Measurements from ENCODE around the gene GGA3. TPM values are rescaled to one million over a fixed set of nuclear protein-coding genes. Genes with fewer than 3 reads are reported as not detected.
"Not testable (repeated sequence)": the region's sequence is repeated elsewhere in the genome, so short reads cannot be mapped to it uniquely, and the experiment has no call there.

GGA3 gene
- total RNA-seq = 100 to 1,000 TPM; 105 to 107 TPM
- polyA plus RNA-seq = 10 to 100 TPM in 2 of 3 donors, 1 to 10 TPM in 1; 6.2 to 20.1 (median 14.7) TPM
- total RNA-seq = 84.4 to 138 (median 104) reads per million in 6 experiments

GRCh38 chr17:75261336-75262111 lies at the start of gene GGA3, which contains the start of gene MRPS7:
Gene GGA3, minus strand, starts transcription at chr17:75261606. Its CDS starts 19 bp downstream, at chr17:75261587.
Gene MRPS7, plus strand, starts transcription at chr17:75261879. Its CDS starts 22 bp downstream, at chr17:75261901.
- Mint-ChIP-seq H3K9me3 (no peaks in the 10 kb centered on the region), H3K27ac (peak within 1 kb of the TSS; percentile 100), H3K4me3 (peak within 1 kb of the TSS; percentile 91 to 99 (median 97)), H3K36me3 (peaks cover 0 to 47% (median 4%) of the 10 kb centered on the region in 3 donors), H3K27me3 (no peaks in the 10 kb centered on the region), H3K4me1 (peaks cover 29 to 65% (median 60%) of the 10 kb centered on the region in 4 donors)
- POLR2A ChIA-PET = interaction anchor here (0.6 to 5.8 kb wide), 29 partner anchors 10 to 968 kb away, joined by 3 to 128 read pairs (median 3); partner anchors contain the start of genes GRB2, JPT1, MIF4GD and MRPL58
- DNase-seq (peak; percentile 91 to 100 (median 95)), ATAC-seq (peak; percentile 91 to 94)

- no peak for DNase-seq
- Mint-ChIP-seq H3K27me3 (no peaks in the 10 kb centered on the region), H3K9me3 (no peaks in the 10 kb centered on the region), H3K36me3 (no peaks in the 10 kb centered on the region), H3K4me3 (no peak overlapping the region), H3K4me1 (peaks cover 6 to 31% (median 12%) of the 10 kb centered on the region in 4 donors), H3K27ac (peak overlapping the region in 4 of 10 donors; percentile 6 to 74 (median 41))
- POLR2A ChIA-PET = interaction anchor here (0.7 kb wide), 1 partner anchor 9 kb away, joined by 3 read pairs; no protein-coding TSS in a partner anchor
- no peak for ATAC-seq
Observed at GRCh38 chr17:75308732-75309629, 47.6 kb upstream of the GGA3 start.

- no peak for ATAC-seq
- no peak for DNase-seq
- Mint-ChIP-seq H3K4me1 (peaks cover 3 to 27% (median 8%) of the 10 kb centered on the region in 4 donors), H3K36me3 (no peaks in the 10 kb centered on the region), H3K9me3 (no peaks in the 10 kb centered on the region), H3K27me3 (no peaks in the 10 kb centered on the region), H3K4me3 (no peak overlapping the region), H3K27ac (peak overlapping the region in 5 of 10 donors; percentile 28 to 60 (median 36))
- POLR2A ChIA-PET = interaction anchor here (0.5 to 0.7 kb wide), 2 partner anchors 8 to 11 kb away, joined by 3 read pairs; no protein-coding TSS in a partner anchor
Observed at GRCh38 chr17:75307957-75308731, 46.7 kb upstream of the GGA3 start.

- POLR2A ChIA-PET = interaction anchor here (1.0 kb wide), 1 partner anchor 14 kb away, joined by 3 read pairs; no protein-coding TSS in a partner anchor
Observed at GRCh38 chr17:75301502-75302206, 40.2 kb upstream of the GGA3 start.

GRCh38 chr17:75301049-75301448 lies 39.6 kb upstream of the GGA3 start:
- no peaks in the 10 kb centered on the region for H3K27me3 Mint-ChIP-seq
- H3K27ac Mint-ChIP-seq = no peak overlapping the region
- ATAC-seq (no peak), DNase-seq (no peak)
- peaks cover 0 to 15% (median 1%) of the 10 kb centered on the region in 4 donors for H3K4me1 Mint-ChIP-seq
- peak overlapping the region in 1 of 10 donors; percentile 34 for H3K4me3 Mint-ChIP-seq
- POLR2A ChIA-PET = interaction anchor here (0.6 to 1.0 kb wide), 2 partner anchors 14 to 296 kb away, joined by 3 read pairs; no protein-coding TSS in a partner anchor
- H3K36me3 Mint-ChIP-seq = no peaks in the 10 kb centered on the region
- H3K9me3 Mint-ChIP-seq = no peaks in the 10 kb centered on the region

More at GRCh38 chr17:75301502-75302206, 40.2 kb upstream of the GGA3 start:
- Mint-ChIP-seq H3K9me3 (no peaks in the 10 kb centered on the region), H3K27me3 (no peaks in the 10 kb centered on the region), H3K4me1 (peaks cover 0 to 17% (median 1%) of the 10 kb centered on the region in 4 donors), H3K4me3 (no peak overlapping the region), H3K27ac (no peak overlapping the region), H3K36me3 (no peaks in the 10 kb centered on the region)
- DNase-seq (no peak), ATAC-seq (no peak)

- peaks cover 0 to 18% (median 1%) of the 10 kb centered on the region in 4 donors for H3K4me1 Mint-ChIP-seq
- POLR2A ChIA-PET = interaction anchor here (0.6 kb wide), 1 partner anchor 296 kb away, joined by 3 read pairs; no protein-coding TSS in a partner anchor
- no peaks in the 10 kb centered on the region for H3K27me3 Mint-ChIP-seq
- no peak for DNase-seq
- no peaks in the 10 kb centered on the region for H3K9me3 Mint-ChIP-seq
- no peak overlapping the region for H3K27ac Mint-ChIP-seq
- no peaks in the 10 kb centered on the region for H3K36me3 Mint-ChIP-seq
- ATAC-seq = no peak
- H3K4me3 Mint-ChIP-seq = no peak overlapping the region
Observed at GRCh38 chr17:75300280-75300679, 38.9 kb upstream of the GGA3 start.

GRCh38 chr17:75295201-75296158 lies 34.1 kb upstream of the GGA3 start:
- Mint-ChIP-seq H3K4me1 (peaks cover 0 to 21% (median 0%) of the 10 kb centered on the region in 4 donors), H3K4me3 (peak overlapping the region in 1 of 10 donors; percentile 61), H3K27ac (peak overlapping the region in 4 of 10 donors; percentile 12 to 82 (median 49)), H3K36me3 (no peaks in the 10 kb centered on the region), H3K27me3 (no peaks in the 10 kb centered on the region), H3K9me3 (no peaks in the 10 kb centered on the region)
- POLR2A ChIA-PET = interaction anchor here (1.2 to 1.4 kb wide), 2 partner anchors 50 to 114 kb away, joined by 3 to 4 read pairs; no protein-coding TSS in a partner anchor
- ATAC-seq = peak in 1 of 2 donors; percentile 49
- DNase-seq = peak in 1 of 10 donors; percentile 18

GRCh38 chr17:75292810-75293448 lies 31.5 kb upstream of the GGA3 start:
- H3K27me3 Mint-ChIP-seq, DNase-seq, H3K36me3 Mint-ChIP-seq, H3K9me3 Mint-ChIP-seq, ATAC-seq, H3K4me3 Mint-ChIP-seq: not testable (repeated sequence)
- POLR2A ChIA-PET = interaction anchor here (0.7 to 1.2 kb wide), 3 partner anchors 22 to 826 kb away, joined by 3 to 6 read pairs (median 3); partner anchors contain the start of genes CD300A and MIF4GD
- Mint-ChIP-seq H3K27ac (peak overlapping the region in 3 of 10 donors; percentile 5 to 98 (median 31)), H3K4me1 (peaks cover 10 to 36% (median 14%) of the 10 kb centered on the region in 4 donors)

- peak overlapping the region; percentile 95 to 100 (median 100) for H3K4me3 Mint-ChIP-seq
- no peaks in the 10 kb centered on the region for H3K9me3 Mint-ChIP-seq
- POLR2A ChIA-PET = interaction anchor here (0.6 to 3.3 kb wide), 26 partner anchors 9 to 565 kb away, joined by 3 to 127 read pairs (median 5); partner anchors contain the start of genes GGA3, GRB2, JPT1 and MIF4GD
- peaks cover 10 to 26% (median 19%) of the 10 kb centered on the region in 4 donors for H3K4me1 Mint-ChIP-seq
- H3K36me3 Mint-ChIP-seq = peaks cover 0 to 3% (median 2%) of the 10 kb centered on the region in 3 donors
- DNase-seq (peak in 8 of 10 donors; percentile 33 to 82 (median 62)), ATAC-seq (peak; percentile 9 to 38)
- peak overlapping the region; percentile 98 to 100 (median 100) for H3K27ac Mint-ChIP-seq
- H3K27me3 Mint-ChIP-seq = no peaks in the 10 kb centered on the region
Observed at GRCh38 chr17:75289832-75290337, 28.5 kb upstream of the GGA3 start.

Measured in naive thymus-derived CD8-positive, alpha-beta T cell (primary cell).